SU-DHL-6 (cell line): Measurements from ENCODE around the gene CYBC1.

Source experiments
- CTCF ChIP-seq: fragments of 200-600 bp; sonication (generic); IDR thresholded peaks from one replicate; pipeline ENCODE4 v1.5.1; 2017; ENCODE audit warnings: antibody characterized with exemption, mild to moderate bottlenecking, low read length, moderate library complexity; ENCODE audit not compliant: insufficient read depth, poor library complexity, severe bottlenecking
- EZH2phosphoT487 ChIP-seq: fragments of 200-600 bp; sonication (generic), shearing (Covaris generic); conservative IDR thresholded peaks from 2 replicates; pipeline ENCODE4 v1.6.1; 2018; ENCODE audit warnings: mild to moderate bottlenecking, antibody characterized with exemption, low read length, moderate library complexity, mixed read lengths

DNA sequence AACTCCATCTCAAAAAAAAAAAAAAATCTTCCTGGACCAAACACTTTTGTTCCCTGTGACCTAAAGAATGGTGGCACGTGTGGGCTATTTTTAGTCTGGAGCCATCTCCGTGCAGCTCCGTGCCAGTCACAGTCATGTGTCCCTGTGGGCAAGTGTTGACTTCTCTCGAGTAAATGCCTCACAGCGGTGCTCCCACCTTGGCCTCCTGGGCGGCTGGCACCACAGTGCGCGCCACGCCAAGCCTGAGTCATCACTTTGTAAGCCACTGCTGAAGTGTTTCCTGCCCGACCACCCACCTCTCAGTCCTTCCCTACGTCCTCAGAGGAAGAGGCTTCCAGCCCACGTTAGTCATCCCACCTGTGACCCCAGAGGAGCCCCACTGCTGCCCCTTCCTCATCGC lies 43.3 kb downstream of the CYBC1 start:
- TF ChIP-seq CTCF (no peak), EZH2phosphoT487 (no peak)
